ENCODE data around the gene PIBF1. TPM values are rescaled to one million over a fixed set of nuclear protein-coding genes. Genes with fewer than 3 reads are reported as not detected.

Gene PIBF1, protein sequence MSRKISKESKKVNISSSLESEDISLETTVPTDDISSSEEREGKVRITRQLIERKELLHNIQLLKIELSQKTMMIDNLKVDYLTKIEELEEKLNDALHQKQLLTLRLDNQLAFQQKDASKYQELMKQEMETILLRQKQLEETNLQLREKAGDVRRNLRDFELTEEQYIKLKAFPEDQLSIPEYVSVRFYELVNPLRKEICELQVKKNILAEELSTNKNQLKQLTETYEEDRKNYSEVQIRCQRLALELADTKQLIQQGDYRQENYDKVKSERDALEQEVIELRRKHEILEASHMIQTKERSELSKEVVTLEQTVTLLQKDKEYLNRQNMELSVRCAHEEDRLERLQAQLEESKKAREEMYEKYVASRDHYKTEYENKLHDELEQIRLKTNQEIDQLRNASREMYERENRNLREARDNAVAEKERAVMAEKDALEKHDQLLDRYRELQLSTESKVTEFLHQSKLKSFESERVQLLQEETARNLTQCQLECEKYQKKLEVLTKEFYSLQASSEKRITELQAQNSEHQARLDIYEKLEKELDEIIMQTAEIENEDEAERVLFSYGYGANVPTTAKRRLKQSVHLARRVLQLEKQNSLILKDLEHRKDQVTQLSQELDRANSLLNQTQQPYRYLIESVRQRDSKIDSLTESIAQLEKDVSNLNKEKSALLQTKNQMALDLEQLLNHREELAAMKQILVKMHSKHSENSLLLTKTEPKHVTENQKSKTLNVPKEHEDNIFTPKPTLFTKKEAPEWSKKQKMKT
- total RNA-seq: 10 to 100 TPM in 3 of 4 donors, 1 to 10 TPM in 1; 7.9 to 54.6 (median 29.1) TPM

DNA sequence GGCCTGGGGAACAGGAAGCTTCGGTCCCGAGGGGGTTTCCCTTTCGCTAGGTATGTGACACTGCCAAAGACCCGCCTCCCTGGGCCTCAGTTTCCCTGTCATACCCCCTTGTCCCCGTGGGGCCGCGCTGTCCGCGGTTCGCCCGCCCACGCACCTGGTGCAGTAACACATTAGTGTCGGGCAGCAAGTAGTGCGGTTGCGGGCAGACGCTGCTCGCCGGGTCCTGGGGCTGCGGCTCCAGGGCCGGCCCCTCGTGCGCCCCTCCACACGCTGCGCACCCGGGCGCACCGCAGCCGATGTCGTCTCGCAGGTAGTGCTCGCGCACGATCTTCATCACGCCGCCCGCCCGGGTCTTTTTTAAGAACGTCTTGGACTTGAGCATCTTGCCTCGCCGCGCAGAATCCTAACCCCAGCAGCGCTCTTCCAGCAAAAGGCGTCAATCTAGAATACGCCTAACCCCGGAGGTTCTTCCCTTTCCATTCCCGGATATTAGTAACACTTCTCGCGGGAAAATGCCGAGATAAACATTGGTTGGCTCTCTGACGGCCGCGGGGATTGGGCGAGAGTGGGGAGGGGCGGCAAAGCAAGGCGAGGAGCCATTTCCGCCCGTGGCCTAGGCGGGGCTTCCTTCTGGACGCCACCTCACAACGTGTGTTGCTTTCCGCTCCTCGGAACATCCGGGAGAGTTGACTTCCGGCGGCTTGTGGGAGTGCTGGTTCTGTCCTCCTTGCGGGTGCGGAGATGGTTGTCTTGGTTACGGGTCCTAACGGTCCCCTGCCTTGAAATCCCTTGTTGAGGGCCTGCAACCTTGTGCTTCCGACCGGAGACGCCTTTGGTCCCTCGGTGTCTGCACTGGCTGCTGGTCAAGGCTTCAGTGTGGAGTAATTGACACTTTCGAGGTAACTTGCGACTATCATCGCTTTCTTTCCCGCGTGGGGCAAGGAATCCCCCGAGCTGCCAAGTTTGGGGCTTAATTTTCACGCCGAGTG is at the start of gene PIBF1, which contains the start of gene DIS3:
Gene PIBF1, plus strand, starts transcription at position 683 of the 989 bp plus-strand sequence. CDS start 1,337 bp downstream, outside the sequence.
Gene DIS3, minus strand, starts transcription at position 450 of the 989 bp plus-strand sequence. Its CDS starts 68 bp downstream, at position 382.
- TF ChIP-seq POLR2A (IDR thresholded peaks at IDR 0.05): peak; percentile 62 to 65
- TF ChIP-seq, protein P1, sequence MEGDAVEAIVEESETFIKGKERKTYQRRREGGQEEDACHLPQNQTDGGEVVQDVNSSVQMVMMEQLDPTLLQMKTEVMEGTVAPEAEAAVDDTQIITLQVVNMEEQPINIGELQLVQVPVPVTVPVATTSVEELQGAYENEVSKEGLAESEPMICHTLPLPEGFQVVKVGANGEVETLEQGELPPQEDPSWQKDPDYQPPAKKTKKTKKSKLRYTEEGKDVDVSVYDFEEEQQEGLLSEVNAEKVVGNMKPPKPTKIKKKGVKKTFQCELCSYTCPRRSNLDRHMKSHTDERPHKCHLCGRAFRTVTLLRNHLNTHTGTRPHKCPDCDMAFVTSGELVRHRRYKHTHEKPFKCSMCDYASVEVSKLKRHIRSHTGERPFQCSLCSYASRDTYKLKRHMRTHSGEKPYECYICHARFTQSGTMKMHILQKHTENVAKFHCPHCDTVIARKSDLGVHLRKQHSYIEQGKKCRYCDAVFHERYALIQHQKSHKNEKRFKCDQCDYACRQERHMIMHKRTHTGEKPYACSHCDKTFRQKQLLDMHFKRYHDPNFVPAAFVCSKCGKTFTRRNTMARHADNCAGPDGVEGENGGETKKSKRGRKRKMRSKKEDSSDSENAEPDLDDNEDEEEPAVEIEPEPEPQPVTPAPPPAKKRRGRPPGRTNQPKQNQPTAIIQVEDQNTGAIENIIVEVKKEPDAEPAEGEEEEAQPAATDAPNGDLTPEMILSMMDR (IDR thresholded peaks at IDR 0.05): peak in 1 of 4 experiments; percentile 20
- Histone ChIP-seq H3K4me3 (peak within 1 kb of the TSS; percentile 64 to 94), H3K4me1 (peaks cover 0 to 10% of the 10 kb centered on the region in 2 donors), H3K27ac (peak within 1 kb of the TSS; percentile 86 to 88), H3K9me3 (no peaks in the 10 kb centered on the region), H3K27me3 (no peaks in the 10 kb centered on the region), H3K36me3 (no peaks in the 10 kb centered on the region)
- DNase-seq: peak; percentile 96 to 97
- intact Hi-C loops (cut with DNase I; ENCODE audit: low total_unique reads): no loop called here

DNA sequence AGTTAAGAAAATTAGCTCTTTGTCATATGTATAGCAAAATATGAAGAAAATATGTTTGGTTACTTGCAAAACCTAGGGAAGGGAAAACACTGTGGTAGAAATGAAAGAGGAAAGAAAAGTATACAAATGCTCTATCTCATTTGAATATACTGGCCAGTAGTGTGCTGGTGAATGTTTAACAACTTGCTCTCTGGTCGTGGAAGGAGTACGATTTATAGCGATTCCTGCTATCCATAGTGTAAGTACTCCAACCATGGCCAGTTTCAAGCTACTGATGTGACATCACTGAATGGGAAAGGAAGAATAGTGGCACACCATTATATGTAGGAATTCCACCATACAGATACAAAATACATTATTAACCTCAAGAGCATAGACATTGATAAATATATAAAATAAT is 44.9 kb upstream of the PIBF1 start:
- DNase-seq: no peak
- H3K36me3 ChIP-seq: no peaks in the 10 kb centered on the region
- H3K4me1 ChIP-seq: no peaks in the 10 kb centered on the region
- no peak overlapping the region for H3K4me3 ChIP-seq
- TF ChIP-seq POLR2A (IDR thresholded peaks at IDR 0.05): no peak
- TF ChIP-seq, protein P1 (IDR thresholded peaks at IDR 0.05): no peak
- no peak overlapping the region for H3K27ac ChIP-seq
- no peaks in the 10 kb centered on the region for H3K27me3 ChIP-seq
- no peaks in the 10 kb centered on the region for H3K9me3 ChIP-seq
- intact Hi-C loops (cut with DNase I; ENCODE audit: low total_unique reads): no loop called here

DNA sequence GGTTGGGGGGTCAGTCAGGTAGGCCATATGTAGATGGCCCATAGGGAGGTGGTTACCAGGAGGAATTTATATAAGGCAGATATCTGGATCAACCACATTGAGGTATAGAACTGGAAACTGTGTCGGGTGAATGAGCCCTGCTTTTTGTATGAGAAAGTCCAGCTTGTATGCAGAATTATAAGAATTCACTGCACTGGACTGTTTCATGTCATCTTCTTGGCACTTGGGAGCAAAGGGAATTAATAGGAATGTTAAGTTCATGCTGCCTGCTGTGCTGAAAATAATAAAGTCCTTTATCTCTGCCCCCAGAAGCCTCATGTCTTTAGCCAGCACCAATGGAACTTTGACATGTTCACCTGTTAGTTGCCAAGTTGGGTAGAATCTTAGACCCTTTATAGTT is 41.9 kb upstream of the PIBF1 start:
- Histone ChIP-seq H3K4me3 (no peak overlapping the region), H3K27me3 (no peaks in the 10 kb centered on the region), H3K36me3 (no peaks in the 10 kb centered on the region), H3K27ac (no peak overlapping the region), H3K9me3 (no peaks in the 10 kb centered on the region), H3K4me1 (no peaks in the 10 kb centered on the region)
- intact Hi-C loops (cut with DNase I; ENCODE audit: low total_unique reads): no loop called here
- no peak for DNase-seq
- TF ChIP-seq, protein P1 (IDR thresholded peaks at IDR 0.05): no peak
- no peak for TF ChIP-seq POLR2A (IDR thresholded peaks at IDR 0.05)

DNA sequence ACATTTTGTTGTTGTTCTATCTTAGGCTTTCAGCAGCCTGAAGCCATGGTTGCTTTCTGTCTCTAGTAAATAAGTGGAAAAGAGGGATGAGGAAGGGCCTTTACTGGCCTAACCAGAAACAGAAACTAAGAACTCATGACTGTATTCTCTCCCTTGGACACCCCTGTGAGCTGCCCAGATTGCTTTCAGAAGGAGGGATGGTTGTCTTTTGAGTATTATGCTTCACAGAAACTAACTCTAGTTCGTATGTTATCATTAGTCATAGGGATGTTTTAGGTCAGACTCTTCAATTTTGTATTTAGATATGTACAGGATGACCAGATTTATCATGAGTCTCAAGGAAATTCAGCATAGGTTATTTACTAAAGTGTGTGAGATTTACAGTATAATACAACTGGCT is 36.7 kb upstream of the PIBF1 start:
- Histone ChIP-seq H3K27me3 (no peaks in the 10 kb centered on the region), H3K36me3 (no peaks in the 10 kb centered on the region), H3K27ac (no peak overlapping the region), H3K4me1 (no peaks in the 10 kb centered on the region), H3K9me3 (no peaks in the 10 kb centered on the region), H3K4me3 (no peak overlapping the region)
- DNase-seq: no peak
- TF ChIP-seq, protein P1 (IDR thresholded peaks at IDR 0.05): no peak
- no peak for TF ChIP-seq POLR2A (IDR thresholded peaks at IDR 0.05)
- intact Hi-C loops (cut with DNase I; ENCODE audit: low total_unique reads): no loop called here
